ENCODE measurements around the gene GKN1.

Gene GKN1

DNA sequence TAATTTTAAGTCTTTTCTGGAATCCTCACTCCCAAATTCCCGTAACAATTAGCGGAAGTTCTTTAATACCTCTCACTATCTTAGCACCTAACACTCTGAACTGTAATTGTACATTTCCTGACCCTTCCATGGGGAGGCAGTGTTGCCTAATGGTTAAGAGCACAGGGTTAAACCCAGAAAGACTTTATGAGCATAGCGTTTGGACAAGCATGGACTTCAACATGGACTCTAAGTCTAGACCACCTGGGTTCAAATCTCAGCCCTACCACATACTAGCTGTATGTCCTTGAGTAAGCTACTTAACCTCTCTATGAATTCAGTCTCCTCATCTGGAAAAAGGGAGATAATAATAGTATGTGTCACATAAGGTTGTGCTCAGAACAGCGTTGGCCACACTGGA lies 51.6 kb downstream of the GKN1 start:
- TF ChIP-seq, protein P1, sequence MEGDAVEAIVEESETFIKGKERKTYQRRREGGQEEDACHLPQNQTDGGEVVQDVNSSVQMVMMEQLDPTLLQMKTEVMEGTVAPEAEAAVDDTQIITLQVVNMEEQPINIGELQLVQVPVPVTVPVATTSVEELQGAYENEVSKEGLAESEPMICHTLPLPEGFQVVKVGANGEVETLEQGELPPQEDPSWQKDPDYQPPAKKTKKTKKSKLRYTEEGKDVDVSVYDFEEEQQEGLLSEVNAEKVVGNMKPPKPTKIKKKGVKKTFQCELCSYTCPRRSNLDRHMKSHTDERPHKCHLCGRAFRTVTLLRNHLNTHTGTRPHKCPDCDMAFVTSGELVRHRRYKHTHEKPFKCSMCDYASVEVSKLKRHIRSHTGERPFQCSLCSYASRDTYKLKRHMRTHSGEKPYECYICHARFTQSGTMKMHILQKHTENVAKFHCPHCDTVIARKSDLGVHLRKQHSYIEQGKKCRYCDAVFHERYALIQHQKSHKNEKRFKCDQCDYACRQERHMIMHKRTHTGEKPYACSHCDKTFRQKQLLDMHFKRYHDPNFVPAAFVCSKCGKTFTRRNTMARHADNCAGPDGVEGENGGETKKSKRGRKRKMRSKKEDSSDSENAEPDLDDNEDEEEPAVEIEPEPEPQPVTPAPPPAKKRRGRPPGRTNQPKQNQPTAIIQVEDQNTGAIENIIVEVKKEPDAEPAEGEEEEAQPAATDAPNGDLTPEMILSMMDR (IDR thresholded peaks at IDR 0.05; ENCODE audit: low read depth, low read length), result peak; percentile 64
- H3K4me1 ChIP-seq, result no peaks in the 10 kb centered on the region
- DNase-seq, result peak; percentile 35

DNA sequence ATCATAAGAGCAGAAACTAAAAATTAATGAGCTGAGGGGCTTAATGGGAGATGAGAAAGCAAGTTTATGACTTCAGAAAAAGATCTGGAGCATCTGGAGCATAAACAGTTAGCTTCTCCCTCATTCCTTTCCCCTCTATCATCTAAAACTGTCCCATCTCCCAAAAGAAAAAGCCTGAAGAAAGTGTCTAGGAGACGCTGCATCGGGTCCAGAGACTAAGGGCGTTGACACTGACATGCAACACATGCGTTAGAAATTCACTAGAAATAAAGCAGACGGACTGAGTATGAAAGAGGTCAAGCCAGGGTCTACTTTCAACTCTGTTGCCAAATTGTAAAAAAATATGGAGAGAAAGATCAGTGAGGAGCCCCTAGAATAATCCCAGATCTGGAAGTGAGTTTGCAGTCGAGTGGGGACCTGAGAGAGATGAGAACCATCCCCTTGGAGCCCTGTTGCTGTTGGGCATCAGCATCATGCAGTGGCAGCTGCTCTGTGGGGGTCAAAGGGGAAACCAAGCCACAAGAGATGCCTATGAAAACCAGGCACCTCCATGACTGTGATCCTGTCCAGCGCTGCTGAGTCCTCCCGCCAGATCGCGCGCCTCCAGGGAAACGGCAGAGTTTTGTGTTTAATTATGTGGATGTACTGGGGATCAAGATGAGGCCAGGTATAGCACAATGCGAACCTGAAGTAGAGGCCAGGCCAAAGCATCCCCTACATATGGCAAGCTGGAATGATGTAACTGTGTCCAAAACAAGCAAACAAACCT lies 52.4 kb downstream of the GKN1 start:
- no peaks in the 10 kb centered on the region for H3K36me3 ChIP-seq
- DNase-seq, result no peak
- H3K4me1 ChIP-seq, result no peaks in the 10 kb centered on the region
- H3K4me3 ChIP-seq (ENCODE audit: low read depth, low read length), result no peak overlapping the region
- no peaks in the 10 kb centered on the region for H3K9me3 ChIP-seq
- no peaks in the 10 kb centered on the region for H3K27me3 ChIP-seq
- TF ChIP-seq, protein P1 (IDR thresholded peaks at IDR 0.05; ENCODE audit: low read depth, low read length), result no peak

More for the DNA sequence above, 51.6 kb downstream of the GKN1 start:
- no peaks in the 10 kb centered on the region for H3K36me3 ChIP-seq
- H3K9me3 ChIP-seq, result no peaks in the 10 kb centered on the region
- H3K27me3 ChIP-seq, result no peaks in the 10 kb centered on the region
- no peak overlapping the region for H3K4me3 ChIP-seq (ENCODE audit: low read depth, low read length)

Measured in BE2C (cell line).